Neutrophil (primary cell): Measurements from ENCODE around the gene SCAF1.

Experiments used
- H3K27ac ChIP-seq: fragments of 200-600 bp; sonication (generic); 2 replicates; pipeline ENCODE4 v1.5.1; 2016; ENCODE audit warnings: mild to moderate bottlenecking, moderate library complexity
- H3K27me3 ChIP-seq: fragments of 200-600 bp; sonication (generic); 2 replicates; pipeline ENCODE4 v1.6.0; 2016; ENCODE audit warnings: mild to moderate bottlenecking
- H3K36me3 ChIP-seq: fragments of 200-600 bp; sonication (generic); 2 replicates; pipeline ENCODE4 v1.5.1; 2017
- H3K4me1 ChIP-seq, 2 experiments: fragments of 200-600 bp in 1 of 2; sonication (generic) in 1 of 2; 1 replicate in 1 of 2; 2 replicates in 1 of 2; pipeline versions ENCODE4 v1.5.1 to v1.6.1; 2013 to 2016; ENCODE audit warnings: low read depth in 1 of 2, low read length in 1 of 2, mild to moderate bottlenecking in 1 of 2, moderate library complexity in 1 of 2; ENCODE audit not compliant: control insufficient read depth in 1 of 2, insufficient read depth in 1 of 2
- H3K4me3 ChIP-seq, 2 experiments: fragments of 200-600 bp in 1 of 2; sonication (generic) in 1 of 2; 1 replicate in 1 of 2; 2 replicates in 1 of 2; pipeline ENCODE4 v1.5.1; 2013 to 2016; ENCODE audit warnings: low read depth in 1 of 2, low read length in 1 of 2, mild to moderate bottlenecking in 1 of 2, moderate library complexity in 1 of 2
- H3K9me3 ChIP-seq: fragments of 200-600 bp; sonication (generic); 2 replicates; pipeline ENCODE4 v1.5.1; 2016
- CTCF ChIP-seq: fragments of 200-600 bp; sonication (generic); IDR thresholded peaks from 2 replicates; pipeline ENCODE4 v1.5.1; 2016; ENCODE audit warnings: antibody characterized with exemption

Gene SCAF1

GRCh38 chr19:49599378-49600295 lies 42.4 kb upstream of the SCAF1 start:
- TF ChIP-seq CTCF: no peak

GRCh38 chr19:49601482-49602038 lies 40.4 kb upstream of the SCAF1 start:
- H3K36me3 ChIP-seq: peaks cover 91% of the 10 kb centered on the region

More at GRCh38 chr19:49599378-49600295, 42.4 kb upstream of the SCAF1 start:
- no peak overlapping the region for H3K4me3 ChIP-seq
- H3K27me3 ChIP-seq: no peaks in the 10 kb centered on the region
- H3K4me1 ChIP-seq: no peaks in the 10 kb centered on the region
- peaks cover 94% of the 10 kb centered on the region for H3K36me3 ChIP-seq
- H3K27ac ChIP-seq: no peak overlapping the region
- no peaks in the 10 kb centered on the region for H3K9me3 ChIP-seq

DNA sequence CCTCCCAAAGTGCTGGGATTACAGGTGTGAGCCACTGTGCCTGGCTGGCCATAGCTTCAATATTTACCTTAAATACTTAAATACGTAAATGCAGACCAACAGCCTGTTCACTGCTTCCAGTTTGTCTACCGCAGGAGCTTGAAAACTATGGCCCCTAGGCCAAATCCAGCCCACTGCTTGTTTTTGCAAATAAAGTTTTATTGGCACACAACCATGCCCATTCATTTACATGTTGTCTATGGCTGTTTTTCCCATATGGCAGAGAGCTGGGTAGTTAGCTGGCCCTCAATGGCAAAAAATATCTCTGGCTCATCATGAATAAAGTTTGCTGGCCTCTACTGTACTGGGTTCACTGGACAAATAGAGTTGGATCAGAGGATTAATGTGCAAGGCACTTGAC lies 39.2 kb upstream of the SCAF1 start:
- no peak overlapping the region for H3K4me3 ChIP-seq
- no peaks in the 10 kb centered on the region for H3K4me1 ChIP-seq
- H3K9me3 ChIP-seq: no peaks in the 10 kb centered on the region
- H3K36me3 ChIP-seq: peaks cover 87% of the 10 kb centered on the region
- no peak overlapping the region for H3K27ac ChIP-seq
- TF ChIP-seq CTCF: no peak
- H3K27me3 ChIP-seq: no peaks in the 10 kb centered on the region

More at GRCh38 chr19:49601482-49602038, 40.4 kb upstream of the SCAF1 start:
- no peak for TF ChIP-seq CTCF
- Histone ChIP-seq H3K4me1 (no peaks in the 10 kb centered on the region), H3K9me3 (no peaks in the 10 kb centered on the region), H3K27ac (no peak overlapping the region), H3K27me3 (no peaks in the 10 kb centered on the region), H3K4me3 (no peak overlapping the region)

GRCh38 chr19:49605605-49606004 lies 36.4 kb upstream of the SCAF1 start:
- Histone ChIP-seq H3K27ac (no peak overlapping the region), H3K27me3 (no peaks in the 10 kb centered on the region), H3K36me3 (peaks cover 84% of the 10 kb centered on the region), H3K4me1 (no peaks in the 10 kb centered on the region), H3K9me3 (no peaks in the 10 kb centered on the region), H3K4me3 (no peak overlapping the region)
- no peak for TF ChIP-seq CTCF

- no peak overlapping the region for H3K27ac ChIP-seq
- TF ChIP-seq CTCF: no peak
These were observed 32.4 kb upstream of the SCAF1 start for GRCh38 chr19:49609499-49610092.

More at GRCh38 chr19:49609499-49610092, 32.4 kb upstream of the SCAF1 start:
- peaks cover 4 to 6% of the 10 kb centered on the region in 2 experiments for H3K4me1 ChIP-seq
- H3K27me3 ChIP-seq: no peaks in the 10 kb centered on the region
- H3K9me3 ChIP-seq: no peaks in the 10 kb centered on the region
- peaks cover 66% of the 10 kb centered on the region for H3K36me3 ChIP-seq
- H3K4me3 ChIP-seq: no peak overlapping the region
